HUES64 (cell line): ENCODE measurements around the gene ADAMTS15.

Experiments
- H3K27ac ChIP-seq: 2 replicates; pipeline ENCODE4 v1.7.0; 2013; ENCODE audit warnings: low read depth, low read length, inconsistent platforms
- H3K27me3 ChIP-seq: 2 replicates; pipeline ENCODE4 v1.6.1; 2013; ENCODE audit warnings: mild to moderate bottlenecking, low read length; ENCODE audit not compliant: insufficient read depth
- H3K36me3 ChIP-seq: 2 replicates; pipeline ENCODE4 v1.6.1; 2013; ENCODE audit warnings: mild to moderate bottlenecking, low read length; ENCODE audit not compliant: insufficient read depth
- H3K4me1 ChIP-seq: 2 replicates; pipeline ENCODE4 v1.6.1; 2013; ENCODE audit warnings: mild to moderate bottlenecking, low read length, moderate library complexity; ENCODE audit not compliant: insufficient read depth
- H3K4me3 ChIP-seq: 2 replicates; pipeline ENCODE4 v1.5.1; 2013; ENCODE audit warnings: mild to moderate bottlenecking, low read length, moderate library complexity
- H3K9ac ChIP-seq: 2 replicates; pipeline ENCODE4 v1.6.1; 2013; ENCODE audit warnings: mild to moderate bottlenecking, low read depth, low read length
- H3K9me3 ChIP-seq: 2 replicates; pipeline ENCODE4 v1.6.1; 2013; ENCODE audit warnings: low read depth, low read length; ENCODE audit not compliant: insufficient read depth
- WGBS: fragments of 150-250, 120-280 bp; methylation state at CpG from one replicate; pipeline ENCODE4 v1.1.7; 2013; ENCODE audit warnings: missing lambda C conversion rate; 5-methylcytosine and 5-hydroxymethylcytosine counted together

The ADAMTS15 gene

GRCh38 chr11:130510407-130511006 lies 62.1 kb downstream of the ADAMTS15 start:
- no peaks in the 10 kb centered on the region for H3K36me3 ChIP-seq
- no peak overlapping the region for H3K4me3 ChIP-seq
- no peak overlapping the region for H3K27ac ChIP-seq
- 89% methylated on average over 8 of the region's 8 CpGs for WGBS
- H3K4me1 ChIP-seq: peaks cover 8% of the 10 kb centered on the region; the same call in 1 of the 2 replicates
- no peaks in the 10 kb centered on the region for H3K27me3 ChIP-seq
- no peak overlapping the region for H3K9ac ChIP-seq
- H3K9me3 ChIP-seq: peaks cover 20% of the 10 kb centered on the region

- Histone ChIP-seq H3K9ac (no peak overlapping the region), H3K27ac (no peak overlapping the region), H3K4me1 (peaks cover 13% of the 10 kb centered on the region), H3K27me3 (no peaks in the 10 kb centered on the region), H3K9me3 (peaks cover 13% of the 10 kb centered on the region), H3K36me3 (no peaks in the 10 kb centered on the region), H3K4me3 (no peak overlapping the region)
- WGBS: 94% methylated on average over 2 of the region's 2 CpGs
Observed at GRCh38 chr11:130511765-130512164, 63.3 kb downstream of the ADAMTS15 start.

GRCh38 chr11:130512662-130513061 lies 64.2 kb downstream of the ADAMTS15 start:
- Histone ChIP-seq H3K4me1 (peaks cover 18% of the 10 kb centered on the region), H3K36me3 (no peaks in the 10 kb centered on the region), H3K27me3 (no peaks in the 10 kb centered on the region), H3K4me3 (no peak overlapping the region), H3K9ac (no peak overlapping the region), H3K9me3 (peaks cover 4% of the 10 kb centered on the region; the same call in 1 of the 2 replicates), H3K27ac (no peak overlapping the region)
- WGBS: 92% methylated on average over 4 of the region's 4 CpGs

- Histone ChIP-seq H3K4me3 (no peak overlapping the region), H3K27me3 (no peaks in the 10 kb centered on the region), H3K4me1 (peaks cover 18% of the 10 kb centered on the region), H3K36me3 (no peaks in the 10 kb centered on the region), H3K9me3 (peaks cover 2% of the 10 kb centered on the region; the same call in 1 of the 2 replicates), H3K9ac (no peak overlapping the region), H3K27ac (no peak overlapping the region)
- 69% methylated on average over 4 of the region's 4 CpGs for WGBS
Observed at GRCh38 chr11:130513132-130513531, 64.7 kb downstream of the ADAMTS15 start.

GRCh38 chr11:130514316-130514715 lies 65.9 kb downstream of the ADAMTS15 start:
- Histone ChIP-seq H3K9me3 (no peaks in the 10 kb centered on the region), H3K4me3 (no peak overlapping the region), H3K4me1 (peaks cover 13% of the 10 kb centered on the region), H3K27me3 (no peaks in the 10 kb centered on the region), H3K9ac (no peak overlapping the region), H3K36me3 (no peaks in the 10 kb centered on the region), H3K27ac (no peak overlapping the region)

GRCh38 chr11:130514851-130515250 lies 66.4 kb downstream of the ADAMTS15 start:
- WGBS: 90% methylated on average over 6 of the region's 6 CpGs
- H3K27me3 ChIP-seq: no peaks in the 10 kb centered on the region

GRCh38 chr11:130515829-130516553 lies 67.5 kb downstream of the ADAMTS15 start:
- 87% methylated on average over 4 of the region's 4 CpGs for WGBS
- Histone ChIP-seq H3K9ac (no peak overlapping the region), H3K27ac (no peak overlapping the region), H3K27me3 (no peaks in the 10 kb centered on the region), H3K4me3 (no peak overlapping the region), H3K4me1 (peaks cover 10% of the 10 kb centered on the region; the same call in 1 of the 2 replicates), H3K9me3 (no peaks in the 10 kb centered on the region), H3K36me3 (no peaks in the 10 kb centered on the region)

More at GRCh38 chr11:130514851-130515250, 66.4 kb downstream of the ADAMTS15 start:
- Histone ChIP-seq H3K27ac (no peak overlapping the region), H3K9ac (no peak overlapping the region), H3K9me3 (no peaks in the 10 kb centered on the region), H3K36me3 (no peaks in the 10 kb centered on the region), H3K4me3 (no peak overlapping the region), H3K4me1 (peaks cover 10% of the 10 kb centered on the region; the same call in 1 of the 2 replicates)

- no peaks in the 10 kb centered on the region for H3K27me3 ChIP-seq
- no peak overlapping the region for H3K9ac ChIP-seq
- H3K36me3 ChIP-seq: no peaks in the 10 kb centered on the region
- H3K27ac ChIP-seq: peak overlapping the region; percentile 5
- H3K9me3 ChIP-seq: no peaks in the 10 kb centered on the region
- peaks cover 11% of the 10 kb centered on the region for H3K4me1 ChIP-seq
- 85% methylated on average over 9 of the region's 10 CpGs for WGBS
- H3K4me3 ChIP-seq: no peak overlapping the region
Observed at GRCh38 chr11:130516554-130517505, 68.4 kb downstream of the ADAMTS15 start.

GRCh38 chr11:130518164-130518680 lies 69.8 kb downstream of the ADAMTS15 start:
- H3K4me1 ChIP-seq: peaks cover 25% of the 10 kb centered on the region
- 83% methylated on average over 3 of the region's 4 CpGs for WGBS
- no peaks in the 10 kb centered on the region for H3K36me3 ChIP-seq
- no peak overlapping the region for H3K27ac ChIP-seq
- no peaks in the 10 kb centered on the region for H3K27me3 ChIP-seq
- no peak overlapping the region for H3K9ac ChIP-seq
- H3K4me3 ChIP-seq: no peak overlapping the region
- H3K9me3 ChIP-seq: no peaks in the 10 kb centered on the region

GRCh38 chr11:130519128-130519932 lies 70.9 kb downstream of the ADAMTS15 start:
- Histone ChIP-seq H3K27me3 (no peaks in the 10 kb centered on the region), H3K4me1 (peaks cover 33% of the 10 kb centered on the region), H3K36me3 (no peaks in the 10 kb centered on the region), H3K9ac (no peak overlapping the region), H3K27ac (no peak overlapping the region), H3K4me3 (no peak overlapping the region), H3K9me3 (no peaks in the 10 kb centered on the region)
- 95% methylated on average over 11 of the region's 11 CpGs for WGBS
